ENCODE data around the gene PHKG1. TPM values are rescaled to one million over a fixed set of nuclear protein-coding genes. Genes with fewer than 3 reads are reported as not detected.
A peak's percentile ranks its signal among the peaks of the same experiment; 100 is the strongest.

Gene PHKG1
- total and polyA plus RNA-seq, 10 of the 15 experiments (the other 5 are each of a cell fraction or from before 2014, with no cell fraction given): 0.08 to 1.6 (median 0.44) TPM

DNA sequence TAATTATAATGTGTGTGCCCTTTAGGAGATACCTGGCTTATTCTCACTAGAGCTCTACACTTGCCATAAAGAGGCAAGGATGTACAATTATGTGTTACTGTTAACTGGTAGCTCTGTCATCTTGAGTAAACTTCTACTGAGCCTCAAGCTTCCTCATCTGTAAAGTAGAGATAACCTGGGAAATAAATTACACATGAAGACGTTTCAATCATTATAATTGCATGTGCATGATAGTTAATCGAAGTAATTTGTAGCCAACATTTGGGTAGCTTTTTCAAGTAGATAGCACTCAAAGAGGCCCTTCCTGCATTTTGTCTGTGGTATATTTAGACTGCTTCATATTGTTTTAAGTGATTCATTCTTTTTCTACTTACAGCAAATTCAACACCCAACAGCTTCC, 38.8 kb downstream of the PHKG1 start:
- no peak overlapping the region for H3K9ac ChIP-seq (ENCODE audit: control insufficient read depth, insufficient read depth, low read length)
- peaks cover 61% of the 10 kb centered on the region for H3K79me2 ChIP-seq (ENCODE audit: control insufficient read depth, insufficient read depth, low read length)
- H3K9me3 ChIP-seq (replicated peaks; ENCODE audit: control insufficient read depth, insufficient read depth, low read length): no peaks in the 10 kb centered on the region
- ChIA-PET POLR2A (interaction anchor here (1.2 to 2.6 kb wide), 2 partner anchors 10 to 18 kb away, joined by 6 to 18 read pairs; partner anchors contain the start of gene SUMF2), RAD21 (ENCODE audit: unreplicated experiment) (interaction anchor here (0.9 kb wide), 1 partner anchor 9 kb away, joined by 4 read pairs; no protein-coding TSS in a partner anchor), SMC1A (ENCODE audit: uncharacterized antibody, unreplicated experiment) (interaction anchor here (1.5 kb wide), 1 partner anchor 8 kb away, joined by 5 read pairs; no protein-coding TSS in a partner anchor), CTCF (interaction anchor here (0.6 to 2.1 kb wide), 6 partner anchors 9 to 90 kb away, joined by 3 to 5 read pairs (median 4); partner anchors contain the start of gene SUMF2)
- peak overlapping the region; percentile 64 for H3K4me3 ChIP-seq
- intact Hi-C loops (cut with micrococcal nuclease; ENCODE audit: unreplicated experiment): loop anchor here (5.0 kb wide), 2 partner anchors 482 to 517 kb away; partner anchors contain the start of gene VOPP1
- H3K36me3 ChIP-seq (ENCODE audit: control insufficient read depth in 2 of 2, insufficient read depth in 2 of 2, low read length in 1 of 2): peaks cover 1 to 19% of the 10 kb centered on the region in 2 experiments; a peak in 3 of 4 replicates
- H3K27me3 ChIP-seq (replicated peaks in 1 of 2; ENCODE audit: control insufficient read depth in 2 of 2, insufficient read depth in 2 of 2, low read length in 1 of 2): no peaks in the 10 kb centered on the region
- peaks cover 14% of the 10 kb centered on the region for H3K4me1 ChIP-seq (ENCODE audit: control insufficient read depth, insufficient read depth, low read length)
- no peak for TF ChIP-seq NR2C2 (IDR thresholded peaks at IDR 0.05; ENCODE audit: borderline replicate concordance, control insufficient read depth, insufficient read length, low read depth)
- TF ChIP-seq, protein P1, sequence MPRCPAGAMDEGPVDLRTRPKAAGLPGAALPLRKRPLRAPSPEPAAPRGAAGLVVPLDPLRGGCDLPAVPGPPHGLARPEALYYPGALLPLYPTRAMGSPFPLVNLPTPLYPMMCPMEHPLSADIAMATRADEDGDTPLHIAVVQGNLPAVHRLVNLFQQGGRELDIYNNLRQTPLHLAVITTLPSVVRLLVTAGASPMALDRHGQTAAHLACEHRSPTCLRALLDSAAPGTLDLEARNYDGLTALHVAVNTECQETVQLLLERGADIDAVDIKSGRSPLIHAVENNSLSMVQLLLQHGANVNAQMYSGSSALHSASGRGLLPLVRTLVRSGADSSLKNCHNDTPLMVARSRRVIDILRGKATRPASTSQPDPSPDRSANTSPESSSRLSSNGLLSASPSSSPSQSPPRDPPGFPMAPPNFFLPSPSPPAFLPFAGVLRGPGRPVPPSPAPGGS (IDR thresholded peaks at IDR 0.05; ENCODE audit: borderline replicate concordance, insufficient read depth, low read depth, low read length, poor library complexity, severe bottlenecking): peak; percentile 29
- H2AFZ ChIP-seq (ENCODE audit: control insufficient read depth, low read depth, low read length): no peak overlapping the region
- H3K27ac ChIP-seq (ENCODE audit: control insufficient read depth, insufficient read depth): no peak overlapping the region
- ATAC-seq (no peak), DNase-seq (ENCODE audit: low read depth, low spot score) (no peak), FAIRE-seq (no peak)
- H4K20me1 ChIP-seq (ENCODE audit: control insufficient read depth, insufficient read depth): no peaks in the 10 kb centered on the region; the same call in 1 of the 2 replicates
- in situ Hi-C loops (cut with MboI): no loop called here
- H3K4me2 ChIP-seq (ENCODE audit: control insufficient read depth, insufficient read depth): peak overlapping the region; percentile 43
- no TSS peak for BruUV-seq (replicated peaks)
- 91% methylated on average over 2 of the region's 2 CpGs for WGBS (ENCODE audit: insufficient coverage, insufficient replicate concordance, low lambda C conversion rate, missing lambda C conversion rate)

- ChIA-PET RAD21 (ENCODE audit: unreplicated experiment) (no interaction called here), POLR2A (interaction anchor here (0.7 to 2.6 kb wide), 2 partner anchors 8 to 11 kb away, joined by 3 to 18 read pairs; partner anchors contain the start of gene SUMF2), CTCF (interaction anchor here (0.6 to 2.1 kb wide), 4 partner anchors 9 to 89 kb away, joined by 3 to 5 read pairs (median 4); partner anchors contain the start of gene SUMF2), SMC1A (ENCODE audit: uncharacterized antibody, unreplicated experiment) (interaction anchor here (1.5 kb wide), 1 partner anchor 9 kb away, joined by 5 read pairs; no protein-coding TSS in a partner anchor)
- H3K4me3 ChIP-seq: peak overlapping the region; percentile 64
- FAIRE-seq: no peak
- 82% methylated on average over 9 of the region's 9 CpGs for WGBS (ENCODE audit: insufficient coverage, insufficient replicate concordance, low lambda C conversion rate, missing lambda C conversion rate)
- H3K36me3 ChIP-seq (ENCODE audit: control insufficient read depth in 2 of 2, insufficient read depth in 2 of 2, low read length in 1 of 2): peaks cover 1 to 19% of the 10 kb centered on the region in 2 experiments; a peak in 3 of 4 replicates
- H2AFZ ChIP-seq (ENCODE audit: control insufficient read depth, low read depth, low read length): no peak overlapping the region
- no peaks in the 10 kb centered on the region for H3K9me3 ChIP-seq (replicated peaks; ENCODE audit: control insufficient read depth, insufficient read depth, low read length)
- H3K27me3 ChIP-seq (replicated peaks in 1 of 2; ENCODE audit: control insufficient read depth in 2 of 2, insufficient read depth in 2 of 2, low read length in 1 of 2): no peaks in the 10 kb centered on the region
- peaks cover 61% of the 10 kb centered on the region for H3K79me2 ChIP-seq (ENCODE audit: control insufficient read depth, insufficient read depth, low read length)
- no peaks in the 10 kb centered on the region; the same call in 1 of the 2 replicates for H4K20me1 ChIP-seq (ENCODE audit: control insufficient read depth, insufficient read depth)
- in situ Hi-C loops (cut with MboI) (no loop called here), intact Hi-C loops (cut with micrococcal nuclease; ENCODE audit: unreplicated experiment) (loop anchor here (5.0 kb wide), 2 partner anchors 481 to 516 kb away; partner anchors contain the start of gene VOPP1)
- H3K27ac ChIP-seq (ENCODE audit: control insufficient read depth, insufficient read depth): no peak overlapping the region
- TF ChIP-seq JUND (IDR thresholded peaks at IDR 0.05; ENCODE audit: low read depth, low read length) (no peak), CREB1 (IDR thresholded peaks at IDR 0.05; ENCODE audit: low read depth) (no peak)
- TF ChIP-seq, protein P2, sequence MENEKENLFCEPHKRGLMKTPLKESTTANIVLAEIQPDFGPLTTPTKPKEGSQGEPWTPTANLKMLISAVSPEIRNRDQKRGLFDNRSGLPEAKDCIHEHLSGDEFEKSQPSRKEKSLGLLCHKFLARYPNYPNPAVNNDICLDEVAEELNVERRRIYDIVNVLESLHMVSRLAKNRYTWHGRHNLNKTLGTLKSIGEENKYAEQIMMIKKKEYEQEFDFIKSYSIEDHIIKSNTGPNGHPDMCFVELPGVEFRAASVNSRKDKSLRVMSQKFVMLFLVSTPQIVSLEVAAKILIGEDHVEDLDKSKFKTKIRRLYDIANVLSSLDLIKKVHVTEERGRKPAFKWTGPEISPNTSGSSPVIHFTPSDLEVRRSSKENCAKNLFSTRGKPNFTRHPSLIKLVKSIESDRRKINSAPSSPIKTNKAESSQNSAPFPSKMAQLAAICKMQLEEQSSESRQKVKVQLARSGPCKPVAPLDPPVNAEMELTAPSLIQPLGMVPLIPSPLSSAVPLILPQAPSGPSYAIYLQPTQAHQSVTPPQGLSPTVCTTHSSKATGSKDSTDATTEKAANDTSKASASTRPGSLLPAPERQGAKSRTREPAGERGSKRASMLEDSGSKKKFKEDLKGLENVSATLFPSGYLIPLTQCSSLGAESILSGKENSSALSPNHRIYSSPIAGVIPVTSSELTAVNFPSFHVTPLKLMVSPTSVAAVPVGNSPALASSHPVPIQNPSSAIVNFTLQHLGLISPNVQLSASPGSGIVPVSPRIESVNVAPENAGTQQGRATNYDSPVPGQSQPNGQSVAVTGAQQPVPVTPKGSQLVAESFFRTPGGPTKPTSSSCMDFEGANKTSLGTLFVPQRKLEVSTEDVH (IDR thresholded peaks at IDR 0.05; ENCODE audit: low read depth, partially characterized antibody): no peak
- peak overlapping the region; percentile 96 for H3K9ac ChIP-seq (ENCODE audit: control insufficient read depth, insufficient read depth, low read length)
- no peak for DNase-seq (ENCODE audit: low read depth, low spot score)
- no peak for ATAC-seq
- peak overlapping the region; percentile 72 for H3K4me2 ChIP-seq (ENCODE audit: control insufficient read depth, insufficient read depth)
- H3K4me1 ChIP-seq (ENCODE audit: control insufficient read depth, insufficient read depth, low read length): peaks cover 14% of the 10 kb centered on the region
- BruUV-seq (replicated peaks): no TSS peak
These were observed 39.4 kb downstream of the PHKG1 start for GRCh38 chr7:56053379-56053778.
